Mesothelial cell of epicardium (in vitro differentiated cells): ENCODE measurements around the gene AMBRA1. TPM values are rescaled to one million over a fixed set of nuclear protein-coding genes. Genes with fewer than 3 reads are reported as not detected.

Experiments used
- DNase-seq, 2 experiments: peaks; one replicate each; pipeline ENCODE4 v3.0.0; 2021; ENCODE audit warnings: low spot score in 2 of 2; ENCODE audit not compliant: unreplicated experiment in 2 of 2
- H3K27ac Mint-ChIP-seq: 2 replicates; pipeline ENCODE4 v1.8.0; 2021; ENCODE audit warnings: mixed read lengths
- H3K27me3 Mint-ChIP-seq: 2 replicates; pipeline ENCODE4 v1.8.0; 2021; ENCODE audit warnings: low read depth, mixed read lengths
- H3K36me3 Mint-ChIP-seq: 2 replicates; pipeline ENCODE4 v1.8.0; 2021; ENCODE audit warnings: mixed read lengths
- H3K4me1 Mint-ChIP-seq: 2 replicates; pipeline ENCODE4 v1.8.0; 2021; ENCODE audit warnings: mixed read lengths
- H3K4me3 Mint-ChIP-seq: 2 replicates; pipeline ENCODE4 v1.8.0; 2021; ENCODE audit warnings: mild to moderate bottlenecking, moderate library complexity, mixed read lengths
- H3K9me3 Mint-ChIP-seq: 2 replicates; pipeline ENCODE4 v1.8.0; 2021; ENCODE audit warnings: mixed read lengths
- CTCF ChIP-seq: fragments of 200-600 bp; sonication (generic); IDR thresholded peaks from one replicate; pipeline ENCODE4 v1.5.0; 2021; ENCODE audit warnings: antibody characterized with exemption; ENCODE audit not compliant: unreplicated experiment
- total RNA-seq: library from RNA; stranded (reverse); gene quantifications from 3 replicates; pipeline ENCODE4 v1.2.1, GENCODE V29; 2021

The AMBRA1 gene
- total RNA-seq, 1 donor from 2014 or later: 48.4 TPM

- Mint-ChIP-seq H3K27ac (no peak overlapping the region), H3K36me3 (peaks cover 8% of the 10 kb centered on the region), H3K27me3 (no peaks in the 10 kb centered on the region), H3K9me3 (no peaks in the 10 kb centered on the region), H3K4me1 (peaks cover 9% of the 10 kb centered on the region), H3K4me3 (no peak overlapping the region)
- no peak for DNase-seq
- no peak for TF ChIP-seq CTCF
Observed at GRCh38 chr11:46471943-46472661, 121.7 kb downstream of the AMBRA1 start.

- Mint-ChIP-seq H3K4me1 (peaks cover 3% of the 10 kb centered on the region), H3K27me3 (no peaks in the 10 kb centered on the region), H3K27ac (no peak overlapping the region), H3K36me3 (peaks cover 8% of the 10 kb centered on the region), H3K9me3 (no peaks in the 10 kb centered on the region), H3K4me3 (no peak overlapping the region)
- TF ChIP-seq CTCF: no peak
- DNase-seq: no peak
Observed at GRCh38 chr11:46469926-46470325, 123.9 kb downstream of the AMBRA1 start.

- H3K27ac Mint-ChIP-seq: no peak overlapping the region
- H3K36me3 Mint-ChIP-seq: peaks cover 6% of the 10 kb centered on the region
- no peak for TF ChIP-seq CTCF
- H3K27me3 Mint-ChIP-seq: no peaks in the 10 kb centered on the region
- peaks cover 14% of the 10 kb centered on the region for H3K4me1 Mint-ChIP-seq
- no peak overlapping the region for H3K4me3 Mint-ChIP-seq
- H3K9me3 Mint-ChIP-seq: no peaks in the 10 kb centered on the region
- DNase-seq: no peak
Observed at GRCh38 chr11:46465683-46466082, 128.1 kb downstream of the AMBRA1 start.

GRCh38 chr11:46463701-46464421 lies 130.0 kb downstream of the AMBRA1 start:
- no peak for DNase-seq

GRCh38 chr11:46461461-46461927 lies 132.3 kb downstream of the AMBRA1 start:
- H3K4me1 Mint-ChIP-seq: peaks cover 26% of the 10 kb centered on the region
- TF ChIP-seq CTCF: no peak

More at GRCh38 chr11:46463701-46464421, 130.0 kb downstream of the AMBRA1 start:
- peaks cover 14% of the 10 kb centered on the region for H3K4me1 Mint-ChIP-seq
- peaks cover 3% of the 10 kb centered on the region for H3K36me3 Mint-ChIP-seq
- peak overlapping the region; percentile 7 for H3K27ac Mint-ChIP-seq
- no peak for TF ChIP-seq CTCF
- no peaks in the 10 kb centered on the region for H3K27me3 Mint-ChIP-seq
- H3K9me3 Mint-ChIP-seq: no peaks in the 10 kb centered on the region
- no peak overlapping the region for H3K4me3 Mint-ChIP-seq

More at GRCh38 chr11:46461461-46461927, 132.3 kb downstream of the AMBRA1 start:
- DNase-seq: no peak
- Mint-ChIP-seq H3K4me3 (no peak overlapping the region), H3K9me3 (no peaks in the 10 kb centered on the region), H3K27ac (no peak overlapping the region), H3K27me3 (no peaks in the 10 kb centered on the region), H3K36me3 (no peaks in the 10 kb centered on the region)
